ENCODE results near the gene NAALADL2.

- TF ChIP-seq CTCF (IDR thresholded peaks at IDR 0.05) (no peak), EZH2 (IDR thresholded peaks at IDR 0.05; ENCODE audit: borderline replicate concordance, insufficient read depth, low read depth, low read length, poor library complexity, severe bottlenecking) (no peak)
Measured at GRCh38 chr3:175340338-175341015, 481.3 kb downstream of the NAALADL2 start.

Measured in B cell (primary cell).